ENCODE results near the gene PAGE4. TPM values are rescaled to one million over a fixed set of nuclear protein-coding genes. Genes with fewer than 3 reads are reported as not detected.

PAGE4 gene, protein sequence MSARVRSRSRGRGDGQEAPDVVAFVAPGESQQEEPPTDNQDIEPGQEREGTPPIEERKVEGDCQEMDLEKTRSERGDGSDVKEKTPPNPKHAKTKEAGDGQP
- total RNA-seq = not detected
- long read RNA-seq = 0 reads

DNA sequence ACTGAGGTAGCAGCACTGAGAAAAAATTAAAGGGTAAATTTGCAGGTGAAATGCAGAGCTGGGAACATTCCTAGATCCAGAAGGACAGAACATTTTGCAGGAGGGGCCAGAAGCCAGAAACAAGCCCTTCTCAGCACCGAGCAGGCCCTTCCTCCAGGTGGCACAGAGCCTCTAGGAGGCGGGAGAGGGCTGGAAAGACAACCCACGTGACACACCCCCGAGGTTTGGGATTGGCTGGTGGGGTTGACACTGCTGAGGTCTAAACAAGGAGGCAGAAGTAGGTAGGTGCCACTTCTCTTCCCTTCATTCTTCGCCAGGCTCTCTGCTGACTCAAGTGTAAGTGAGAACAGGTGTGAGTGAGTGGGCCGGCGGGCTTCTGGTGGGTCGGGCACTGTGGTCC is at the start of gene PAGE4:
TSS of gene PAGE4 (plus strand) at position 288 of the 400 bp plus-strand sequence. CDS start 1,126 bp downstream, outside the sequence.
- intact Hi-C loops (cut with DNase I) = no loop called here
- ATAC-seq = no peak

DNA sequence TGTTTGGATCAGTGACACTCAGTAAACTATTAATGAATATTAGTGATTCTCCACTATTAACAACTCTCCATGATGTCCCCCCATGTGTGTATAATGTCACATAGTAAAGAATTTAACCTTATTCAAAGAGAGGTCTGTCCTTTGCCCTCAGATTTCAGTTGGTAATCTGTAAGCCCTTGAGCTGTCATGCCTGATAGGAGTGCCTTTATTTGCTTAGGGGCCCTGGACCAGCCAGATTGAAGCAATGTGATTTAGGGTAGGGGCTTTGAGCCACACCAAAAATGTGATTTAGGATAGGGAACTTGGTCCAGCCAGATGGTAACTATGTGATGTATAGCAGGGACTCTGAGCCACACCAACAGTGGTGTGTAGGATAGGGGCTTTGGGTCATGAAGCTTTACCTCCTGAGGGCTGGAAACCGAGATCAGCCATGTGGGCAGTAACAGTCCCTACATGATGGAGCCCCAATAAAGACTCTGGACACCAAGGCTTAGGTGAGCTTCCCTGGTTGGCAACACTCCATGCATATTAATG is 44.3 kb upstream of the PAGE4 start:
- DNase-seq (ENCODE audit: missing footprints) (no peak), ATAC-seq (no peak)
- intact Hi-C loops (cut with DNase I) = no loop called here

More for the DNA sequence above, at the start of gene PAGE4:
- DNase-seq (ENCODE audit: missing footprints) = no peak

DNA sequence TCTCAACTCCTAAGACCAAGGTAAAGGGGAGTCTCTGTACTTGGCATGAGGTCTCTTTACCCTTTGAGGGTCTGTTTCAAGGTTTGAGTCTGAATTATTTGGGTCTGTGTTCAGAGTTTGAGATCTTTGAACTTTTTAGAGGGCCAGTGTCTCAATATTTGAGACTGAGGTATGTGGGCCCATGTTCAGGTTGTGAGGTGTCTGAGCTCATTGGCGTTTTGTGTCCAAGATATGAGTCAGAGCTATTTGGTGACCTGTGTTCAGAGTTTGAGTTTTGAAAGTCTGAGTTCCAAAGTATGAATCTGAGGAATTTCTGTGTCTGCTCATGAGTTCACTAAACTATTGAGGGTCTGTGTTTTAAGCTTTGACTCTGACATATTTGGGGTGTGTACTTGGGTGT is 36.7 kb upstream of the PAGE4 start:
- ATAC-seq (no peak), DNase-seq (ENCODE audit: missing footprints) (no peak)
- intact Hi-C loops (cut with DNase I) = no loop called here

DNA sequence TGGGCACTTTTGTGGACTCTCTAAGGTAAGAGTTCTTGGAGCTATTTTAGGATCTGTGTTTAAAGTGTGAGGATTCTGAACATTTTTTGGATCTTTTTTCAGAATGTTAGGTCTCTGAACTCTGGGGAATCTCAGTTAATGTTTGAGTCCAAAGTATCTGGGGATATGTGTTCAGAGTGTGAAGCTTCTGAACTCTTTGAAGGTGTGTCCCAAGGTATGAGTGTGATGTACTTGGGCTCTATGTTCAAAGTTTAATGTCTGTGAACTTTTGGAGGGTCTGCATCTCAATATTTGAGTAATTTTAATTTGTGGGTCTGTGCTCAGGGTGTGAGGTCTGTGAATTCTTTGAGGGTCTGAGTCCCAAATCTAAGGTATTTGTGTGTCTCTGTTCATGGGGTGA is 35.4 kb upstream of the PAGE4 start:
- intact Hi-C loops (cut with DNase I) = no loop called here
- no peak for ATAC-seq

DNA sequence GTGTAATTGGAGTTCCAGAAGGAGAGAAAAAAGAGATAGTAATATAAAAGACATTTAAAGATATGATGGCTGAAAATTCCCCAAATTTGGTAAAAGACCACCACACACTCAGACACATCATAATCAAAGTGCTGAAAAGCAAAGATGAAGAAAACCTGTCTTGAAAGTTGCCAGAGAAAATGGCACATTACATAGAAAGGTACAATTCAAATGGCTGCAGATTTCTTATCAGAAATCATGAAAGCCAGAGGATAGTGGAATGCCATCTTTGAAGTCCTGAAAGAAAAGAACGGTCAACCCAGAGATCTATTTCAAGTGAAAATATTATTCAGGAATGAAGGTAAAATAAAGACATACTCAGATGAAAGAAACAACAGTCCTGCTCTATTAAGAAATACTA is 29.3 kb upstream of the PAGE4 start:
- ATAC-seq (no peak), DNase-seq (ENCODE audit: missing footprints) (no peak)
- intact Hi-C loops (cut with DNase I) = no loop called here

More for the DNA sequence above, 35.4 kb upstream of the PAGE4 start:
- no peak for DNase-seq (ENCODE audit: missing footprints)

DNA sequence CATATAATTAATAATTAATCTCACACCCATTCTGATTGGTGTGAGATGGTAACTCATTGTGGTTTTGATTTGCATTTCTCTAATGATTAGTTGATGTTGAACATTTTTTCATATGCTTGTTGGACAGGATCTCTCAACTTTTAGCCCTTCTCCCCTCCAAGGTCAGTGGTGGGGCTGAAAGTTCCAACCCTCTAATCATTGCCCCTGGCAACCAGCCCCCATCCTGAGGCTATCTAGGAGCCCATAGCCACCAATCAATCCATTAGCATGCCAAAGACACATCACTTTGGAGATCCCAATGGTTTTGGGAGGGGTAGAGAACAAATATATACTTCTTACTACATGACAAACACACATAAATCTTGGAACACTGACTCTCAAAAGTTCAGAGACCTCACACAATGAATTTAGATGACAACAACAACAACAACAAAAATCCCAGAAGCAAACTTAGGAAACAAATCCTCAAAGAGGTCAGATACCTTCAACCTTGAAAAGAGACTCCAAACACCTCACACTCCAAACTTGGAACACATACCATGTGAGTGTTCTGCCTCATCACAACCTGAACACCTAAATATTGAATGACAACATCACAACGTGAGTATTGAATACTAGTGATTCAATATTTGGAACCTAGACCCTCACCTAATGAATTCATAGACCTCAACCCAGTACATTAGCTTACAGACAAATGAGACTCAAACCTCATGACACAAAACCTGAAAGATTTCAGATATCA is 19.0 kb upstream of the PAGE4 start:
- intact Hi-C loops (cut with DNase I) = no loop called here
- ATAC-seq = no peak

DNA sequence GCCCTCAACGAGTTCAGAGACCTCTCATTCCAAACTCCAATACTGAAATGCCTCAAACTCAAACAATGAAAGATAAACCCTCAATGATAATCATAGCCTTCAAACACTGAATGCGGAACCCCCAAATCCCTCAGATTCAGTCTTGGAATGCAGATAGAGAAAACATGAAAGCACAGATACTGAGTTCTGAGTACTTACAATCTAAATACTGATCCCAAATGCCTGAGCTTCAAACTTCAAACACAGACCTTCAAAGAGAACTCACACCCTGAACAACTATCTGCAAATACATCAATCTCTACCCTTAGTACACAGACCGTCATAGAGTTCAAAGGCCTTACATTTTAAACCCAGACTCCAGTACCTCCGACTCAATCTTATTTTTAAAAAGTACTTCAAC is 16.9 kb upstream of the PAGE4 start:
- ATAC-seq (no peak), DNase-seq (ENCODE audit: missing footprints) (no peak)
- intact Hi-C loops (cut with DNase I) = no loop called here

More for the DNA sequence above, 19.0 kb upstream of the PAGE4 start:
- DNase-seq (ENCODE audit: missing footprints) = no peak

DNA sequence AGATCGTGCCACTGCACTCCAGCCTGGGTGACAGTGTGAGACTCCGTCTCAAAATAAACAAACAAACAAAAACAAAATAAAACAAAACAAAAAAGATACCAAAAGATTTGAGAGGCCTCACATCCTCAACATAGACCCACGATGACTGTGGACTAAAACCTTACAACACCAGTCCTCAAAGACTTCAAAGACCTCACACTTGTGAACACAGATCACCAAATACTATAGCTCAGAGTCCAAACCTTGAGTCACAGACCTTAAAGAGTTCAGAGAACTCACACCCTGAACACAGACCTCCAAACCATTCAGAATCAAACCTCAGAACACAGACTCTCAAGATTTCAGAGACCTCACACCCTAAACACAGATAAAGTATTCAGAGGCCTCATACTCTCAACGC is 12.7 kb upstream of the PAGE4 start:
- DNase-seq (ENCODE audit: missing footprints) (no peak), ATAC-seq (no peak)
- intact Hi-C loops (cut with DNase I) = no loop called here

DNA sequence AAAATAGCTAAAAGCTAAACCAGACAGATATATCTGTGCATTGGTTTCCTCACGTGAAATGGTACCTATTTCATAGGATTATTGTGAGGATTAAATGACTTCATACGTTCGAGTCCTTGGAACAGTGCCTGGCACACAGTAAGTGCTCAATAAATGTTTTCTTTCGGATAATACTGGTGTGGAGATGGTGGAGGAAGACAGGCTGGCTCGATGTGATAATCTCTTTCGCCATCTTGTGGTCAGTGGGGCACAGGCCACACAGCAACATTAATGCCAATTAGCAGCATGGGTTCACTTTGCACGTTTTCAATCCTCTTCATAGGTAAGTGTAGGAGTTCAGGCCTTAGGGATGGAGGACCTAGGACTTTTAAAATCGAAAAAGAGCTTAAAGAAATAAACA is 9.3 kb downstream of the PAGE4 start:
- intact Hi-C loops (cut with DNase I) = no loop called here
- ATAC-seq (no peak), DNase-seq (ENCODE audit: missing footprints) (no peak)

DNA sequence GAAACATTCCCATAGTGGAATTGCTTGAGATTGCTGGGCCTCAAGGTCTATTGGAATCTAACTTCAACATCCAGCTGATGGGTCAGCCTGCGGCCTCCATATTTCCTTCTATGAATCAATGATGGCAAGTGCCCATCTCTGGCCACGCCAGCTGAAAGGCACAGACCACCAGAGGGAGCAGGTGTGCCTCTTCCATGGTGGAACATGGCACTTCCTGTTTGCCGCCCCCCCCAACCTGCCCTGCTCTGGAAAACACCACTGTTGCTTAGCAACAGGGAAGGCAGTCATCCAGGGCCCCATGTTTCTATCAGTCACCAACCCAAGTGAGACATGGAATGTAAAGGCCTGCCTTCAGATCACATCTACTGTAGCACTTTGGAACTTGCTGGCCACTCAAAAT is 11.6 kb downstream of the PAGE4 start:
- DNase-seq (ENCODE audit: missing footprints) = peak; percentile 60

DNA sequence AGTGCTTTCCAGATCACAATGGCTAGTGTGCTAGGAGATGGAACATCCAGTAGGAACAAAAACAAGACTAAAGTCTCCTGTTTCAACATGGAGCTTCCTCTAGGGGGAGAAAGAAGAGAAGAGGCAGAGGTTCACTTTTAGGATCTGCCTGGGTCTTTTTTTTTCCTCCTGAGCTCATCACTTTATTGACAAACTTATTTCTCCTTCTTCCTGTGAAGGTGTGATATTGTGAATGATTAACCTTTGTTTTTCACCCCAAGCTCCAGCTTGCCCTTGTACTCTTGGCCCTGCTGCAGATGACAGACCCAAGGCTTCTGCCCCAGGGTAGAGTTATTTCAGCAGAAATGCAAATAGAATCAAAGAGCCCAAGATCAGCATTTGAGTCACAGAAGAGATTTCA is 13.5 kb downstream of the PAGE4 start:
- no peak for ATAC-seq
- intact Hi-C loops (cut with DNase I) = loop anchor here (5.0 kb wide), 1 partner anchor 35 kb away; the partner anchor contains the start of gene USP27X

More for the DNA sequence above, 11.6 kb downstream of the PAGE4 start:
- ATAC-seq = peak; percentile 34
- intact Hi-C loops (cut with DNase I) = loop anchor here (5.0 kb wide), 1 partner anchor 37 kb away; the partner anchor contains the start of gene USP27X

DNA sequence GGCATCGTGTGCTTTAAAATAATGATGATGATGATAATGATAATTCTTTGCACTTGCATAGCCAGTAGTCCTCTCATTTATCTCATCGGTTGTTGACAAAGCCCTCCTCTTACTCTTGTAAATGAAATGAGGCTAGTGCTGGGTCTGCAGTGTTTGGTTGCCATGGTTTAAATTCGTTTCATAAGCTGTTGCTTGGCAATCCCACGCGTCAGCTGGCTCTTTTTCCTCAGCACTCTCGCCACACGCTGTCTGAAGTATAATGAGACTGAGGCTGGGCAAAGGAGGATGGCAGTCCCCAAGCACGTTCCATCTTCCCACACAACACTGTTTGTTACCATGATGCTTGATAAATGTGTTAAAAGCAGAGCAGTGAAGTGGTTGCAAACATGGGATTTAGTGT is 15.5 kb downstream of the PAGE4 start:
- ATAC-seq (no peak), DNase-seq (ENCODE audit: missing footprints) (no peak)
- intact Hi-C loops (cut with DNase I) = loop anchor here (5.0 kb wide), 1 partner anchor 33 kb away; the partner anchor contains the start of gene USP27X

More for the DNA sequence above, 13.5 kb downstream of the PAGE4 start:
- no peak for DNase-seq (ENCODE audit: missing footprints)

DNA sequence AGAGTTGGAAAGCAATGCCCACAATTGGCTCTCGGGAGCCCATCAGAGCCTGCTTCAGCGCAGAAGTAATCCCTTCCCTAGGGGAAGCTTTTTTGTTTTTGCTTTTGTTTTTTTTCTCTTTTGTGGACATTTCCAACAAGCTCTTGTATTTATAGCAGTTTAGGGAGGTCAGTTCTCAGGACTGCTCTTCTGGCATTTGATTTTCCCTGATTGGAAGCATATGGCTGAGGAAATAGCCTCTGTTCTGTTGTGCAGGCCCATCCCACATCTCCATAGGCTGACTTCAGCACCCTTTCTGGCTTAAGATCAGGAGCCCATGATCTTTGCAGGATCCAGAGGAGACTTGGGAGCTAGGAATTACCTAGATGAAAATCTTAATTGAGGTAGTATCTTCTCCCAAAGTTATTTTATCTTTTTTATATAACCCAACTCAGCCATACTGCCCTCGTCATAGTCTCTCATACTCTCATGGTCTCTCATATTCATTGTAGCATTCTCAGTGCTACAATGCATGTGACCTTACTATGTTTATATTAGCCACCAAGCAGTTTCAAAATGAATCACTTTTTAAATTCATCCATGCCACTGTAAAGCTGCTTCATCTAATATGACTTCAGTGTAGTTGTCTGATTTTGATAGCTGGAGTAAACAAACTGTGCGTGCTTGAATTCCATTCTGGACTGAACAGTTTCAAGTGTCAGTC is 16.7 kb downstream of the PAGE4 start:
- no peak for ATAC-seq
- intact Hi-C loops (cut with DNase I) = no loop called here
- no peak for DNase-seq (ENCODE audit: missing footprints)

DNA sequence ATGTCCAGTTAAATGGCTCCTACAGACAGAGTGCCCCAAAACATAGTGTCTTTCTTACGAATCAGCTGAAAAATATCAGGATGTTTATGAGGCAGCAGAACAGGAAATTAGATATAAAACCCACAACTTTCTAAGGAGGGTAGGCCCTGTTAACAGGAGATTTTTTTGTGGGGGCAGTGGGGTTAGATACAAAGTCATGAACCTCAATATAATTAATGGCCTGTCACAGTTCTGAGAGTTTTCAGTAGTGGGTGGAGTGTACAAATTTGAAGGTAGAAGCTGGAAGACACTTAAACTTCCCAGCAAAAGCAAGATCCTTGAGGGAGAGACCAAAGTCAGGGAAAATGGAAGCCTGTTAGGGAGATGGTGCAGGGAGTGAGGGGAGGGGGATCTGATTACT is 17.4 kb downstream of the PAGE4 start:
- DNase-seq (ENCODE audit: missing footprints) = no peak
- no peak for ATAC-seq
- intact Hi-C loops (cut with DNase I) = no loop called here

DNA sequence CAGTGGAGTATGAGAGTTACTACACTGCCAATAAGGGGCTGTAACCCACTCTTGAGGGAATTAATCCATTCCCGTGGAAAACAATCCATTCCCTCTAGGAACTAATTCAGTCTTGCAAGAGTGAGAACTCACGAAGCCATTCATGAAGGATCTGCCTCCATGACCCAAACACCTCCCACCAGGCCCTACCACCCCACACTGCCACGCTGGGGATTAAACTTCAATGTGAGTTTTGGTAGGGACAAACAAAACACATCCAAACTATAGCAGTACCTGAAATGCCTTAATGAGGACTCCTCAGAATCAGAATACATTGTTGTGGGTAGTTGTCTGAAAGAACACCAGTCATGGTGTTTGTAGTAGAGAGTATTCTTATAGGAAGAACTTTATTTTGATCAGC is 19.2 kb downstream of the PAGE4 start:
- ATAC-seq (no peak), DNase-seq (ENCODE audit: missing footprints) (no peak)
- intact Hi-C loops (cut with DNase I) = no loop called here

DNA sequence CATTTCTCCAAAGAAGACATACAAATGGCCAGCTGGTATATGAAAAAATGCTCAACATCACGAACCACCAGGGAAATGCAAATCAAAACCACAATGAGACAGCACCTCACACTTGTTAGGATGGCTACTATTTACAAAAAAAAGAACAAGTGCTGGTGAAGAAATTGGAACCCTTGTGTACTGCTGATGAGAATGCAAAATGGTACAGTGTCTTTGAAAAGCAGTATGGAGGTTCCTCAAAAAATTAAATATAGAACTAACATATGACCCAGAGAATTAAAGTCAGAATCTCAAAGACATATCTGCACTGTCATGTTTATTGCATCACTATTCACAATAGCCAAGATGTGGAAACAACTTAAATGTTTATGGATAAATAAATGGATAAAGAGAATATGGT is 20.9 kb downstream of the PAGE4 start:
- no peak for DNase-seq (ENCODE audit: missing footprints)
- no peak for ATAC-seq
- intact Hi-C loops (cut with DNase I) = no loop called here

DNA sequence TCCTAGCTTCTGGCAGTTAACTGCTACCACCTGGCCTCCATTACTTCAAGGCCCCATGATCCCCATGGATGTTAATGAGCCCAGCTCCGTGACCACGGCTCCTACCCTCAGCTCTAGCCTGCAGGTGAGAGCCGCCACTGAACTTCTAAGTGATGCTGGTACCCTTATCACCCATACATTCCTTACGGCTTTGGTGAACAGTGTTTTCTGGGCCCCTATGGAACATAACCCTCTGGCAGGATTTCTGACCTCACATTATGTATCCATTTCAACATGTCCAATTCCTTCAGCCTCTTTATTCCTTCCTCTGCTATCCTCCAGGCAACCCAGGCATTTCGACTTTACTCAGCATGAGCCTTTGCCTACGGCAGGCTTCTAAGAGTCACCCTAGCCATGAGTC is 24.6 kb downstream of the PAGE4 start:
- ATAC-seq (no peak), DNase-seq (ENCODE audit: missing footprints) (no peak)
- intact Hi-C loops (cut with DNase I) = no loop called here

DNA sequence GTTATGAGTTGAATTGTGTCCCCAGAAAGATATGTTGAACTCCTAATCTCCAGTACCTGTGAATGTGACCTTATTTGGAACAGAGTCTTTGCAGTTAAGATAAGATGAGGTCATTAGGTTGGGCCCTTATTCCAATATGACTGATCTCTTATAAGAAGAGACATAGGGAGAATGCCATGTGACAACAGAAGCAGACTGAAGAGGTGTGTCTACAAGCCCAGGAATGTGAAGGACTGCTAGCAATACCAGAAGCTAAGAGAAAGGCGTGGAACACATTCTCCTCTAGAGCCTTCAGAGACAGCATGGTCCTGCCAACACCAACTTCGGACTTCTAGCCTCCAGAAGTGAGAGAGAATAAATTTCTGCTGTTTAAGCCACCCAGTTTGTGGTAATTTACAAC is 27.7 kb downstream of the PAGE4 start:
- DNase-seq (ENCODE audit: missing footprints) (no peak), ATAC-seq (no peak)
- intact Hi-C loops (cut with DNase I) = no loop called here

DNA sequence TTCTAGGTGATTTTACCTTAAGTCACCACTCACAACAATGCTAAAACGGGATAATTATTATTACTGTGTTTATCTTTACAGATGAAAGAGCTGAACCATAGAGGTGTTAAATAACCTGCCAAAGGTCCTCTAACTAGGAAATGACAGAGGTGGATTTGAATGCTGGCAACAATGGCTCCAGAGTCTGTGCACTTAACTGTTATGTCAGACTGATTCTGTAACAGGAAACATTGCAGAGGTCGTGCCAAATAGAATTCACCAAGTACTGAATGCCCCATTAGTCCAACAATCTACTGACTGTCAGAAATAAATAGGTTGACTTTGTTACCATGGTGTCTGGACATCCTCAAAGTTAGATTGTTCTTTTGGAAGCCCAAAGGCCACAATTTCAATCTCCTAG is 29.2 kb downstream of the PAGE4 start:
- DNase-seq (ENCODE audit: missing footprints) (no peak), ATAC-seq (no peak)
- intact Hi-C loops (cut with DNase I) = no loop called here

DNA sequence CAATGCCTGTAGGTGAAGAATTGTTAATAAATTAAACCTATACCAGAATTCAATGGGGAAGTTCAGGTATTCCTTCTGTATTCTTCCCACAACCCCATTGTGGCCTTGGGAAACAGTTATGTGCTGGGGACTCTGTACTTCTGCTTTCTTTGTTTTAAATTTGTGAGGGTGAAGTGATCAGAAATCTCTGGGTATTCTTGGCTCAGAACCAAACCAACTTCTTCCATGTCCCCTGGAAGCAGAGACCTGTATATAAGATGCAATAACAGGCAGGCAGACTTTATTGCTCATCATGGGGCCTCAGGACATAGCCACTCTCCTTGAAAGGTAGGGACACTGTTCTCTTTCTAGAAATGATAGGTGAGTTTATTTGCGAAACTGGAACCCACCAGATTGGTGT is 30.4 kb downstream of the PAGE4 start:
- no peak for DNase-seq (ENCODE audit: missing footprints)
- intact Hi-C loops (cut with DNase I) = no loop called here
- ATAC-seq = no peak

All from Right ventricle myocardium inferior (tissue), 1 donor.